SKM-1 treated with dmso at 0.1 percent for 144 hours (cell line): ENCODE results near the gene VKORC1L1.
"Not testable (repeated sequence)": the region's sequence is repeated elsewhere in the genome, so short reads cannot be mapped to it uniquely, and the experiment has no call there.

Experiments used
- DNase-seq: peaks from one replicate; lab custom pipeline; 2025; ENCODE audit not compliant: unreplicated experiment; lab: John Stamatoyannopoulos, UW

VKORC1L1 gene

GRCh38 chr7:65937296-65937695, 64.4 kb downstream of the VKORC1L1 start:
- no peak for DNase-seq

DNA sequence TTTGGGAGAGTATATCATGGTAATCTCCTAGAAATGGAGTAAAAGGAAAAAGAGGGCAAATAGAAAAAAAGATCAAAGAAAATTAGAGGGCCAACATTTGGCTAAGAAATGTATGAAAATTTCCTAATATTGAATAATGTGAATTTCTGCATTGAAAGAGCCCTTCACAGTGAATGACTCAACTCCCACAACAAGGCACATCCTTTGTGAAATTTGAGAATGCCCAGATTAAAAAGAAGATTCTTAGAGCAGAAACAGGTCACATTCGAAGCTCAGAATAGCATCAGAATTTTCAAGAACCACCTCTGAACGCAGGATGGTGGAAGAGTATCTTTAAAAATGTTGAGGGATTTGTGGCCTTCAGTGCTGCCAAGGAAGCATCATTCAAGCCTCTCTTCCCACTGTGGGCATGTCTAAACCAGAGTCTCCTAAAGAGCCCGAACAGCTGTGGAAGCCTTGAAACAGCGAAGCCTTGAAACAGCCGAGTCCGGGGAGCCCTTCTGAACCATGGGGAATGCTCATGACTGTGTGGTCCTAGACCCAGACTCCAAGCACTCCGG, 65.5 kb downstream of the VKORC1L1 start:
- DNase-seq, result no peak

GRCh38 chr7:65945787-65946186, 72.9 kb downstream of the VKORC1L1 start:
- not testable (repeated sequence) for DNase-seq

DNA sequence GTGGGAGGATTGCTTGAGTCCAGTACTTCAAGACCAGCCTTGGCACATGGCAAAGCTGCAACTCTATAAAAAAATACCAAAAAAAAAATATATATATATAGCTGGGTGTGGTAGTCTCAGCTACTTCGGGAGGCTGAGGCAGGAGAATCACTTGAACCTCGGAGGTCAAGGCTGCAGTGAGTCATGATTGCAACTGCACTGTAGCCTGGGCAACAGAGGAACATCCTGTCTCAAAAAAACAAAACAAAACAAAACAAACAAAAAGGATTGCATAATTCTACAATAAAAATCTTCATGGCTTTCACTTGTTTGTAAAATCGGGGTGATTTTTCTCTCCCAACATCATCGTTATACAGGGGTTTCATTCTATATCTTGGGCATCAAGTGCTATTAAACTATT, 74.0 kb downstream of the VKORC1L1 start:
- DNase-seq, result no peak

- no peak for DNase-seq
These were observed 79.1 kb downstream of the VKORC1L1 start for GRCh38 chr7:65951837-65952578.

DNA sequence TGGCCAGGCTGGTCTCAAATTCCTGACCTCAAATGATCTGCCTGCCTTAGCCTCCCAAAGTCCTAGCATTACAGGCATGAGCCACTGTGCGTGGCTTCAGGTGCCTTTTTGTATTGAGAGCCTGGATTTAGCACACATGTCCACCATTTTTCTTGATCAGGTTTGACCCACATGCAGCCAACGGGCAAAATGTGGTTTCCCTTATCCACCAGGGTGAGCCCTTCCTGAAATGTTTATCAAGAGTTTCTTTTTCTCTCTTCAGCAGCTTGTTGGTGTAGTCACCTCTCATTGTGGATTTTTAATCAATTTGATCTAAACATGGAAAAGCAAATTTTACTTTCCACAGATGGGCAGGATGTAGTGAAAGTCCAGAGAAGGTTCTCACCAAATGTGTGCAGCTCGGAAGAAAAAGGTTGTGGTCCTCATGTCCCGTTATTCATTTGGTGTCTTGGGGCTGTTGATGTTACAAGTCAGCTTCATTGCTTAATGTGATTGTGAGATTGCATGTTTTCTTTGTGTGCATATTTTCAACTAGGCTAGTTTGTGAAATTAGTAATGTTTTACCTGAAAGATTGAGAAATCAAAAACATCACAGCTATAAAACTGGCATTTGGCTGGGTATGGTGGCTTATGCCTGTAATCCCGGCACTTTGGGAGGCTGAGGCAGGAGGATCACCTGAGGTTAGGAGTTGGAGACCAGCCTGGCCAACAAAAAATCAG, 80.3 kb downstream of the VKORC1L1 start:
- no peak for DNase-seq

DNA sequence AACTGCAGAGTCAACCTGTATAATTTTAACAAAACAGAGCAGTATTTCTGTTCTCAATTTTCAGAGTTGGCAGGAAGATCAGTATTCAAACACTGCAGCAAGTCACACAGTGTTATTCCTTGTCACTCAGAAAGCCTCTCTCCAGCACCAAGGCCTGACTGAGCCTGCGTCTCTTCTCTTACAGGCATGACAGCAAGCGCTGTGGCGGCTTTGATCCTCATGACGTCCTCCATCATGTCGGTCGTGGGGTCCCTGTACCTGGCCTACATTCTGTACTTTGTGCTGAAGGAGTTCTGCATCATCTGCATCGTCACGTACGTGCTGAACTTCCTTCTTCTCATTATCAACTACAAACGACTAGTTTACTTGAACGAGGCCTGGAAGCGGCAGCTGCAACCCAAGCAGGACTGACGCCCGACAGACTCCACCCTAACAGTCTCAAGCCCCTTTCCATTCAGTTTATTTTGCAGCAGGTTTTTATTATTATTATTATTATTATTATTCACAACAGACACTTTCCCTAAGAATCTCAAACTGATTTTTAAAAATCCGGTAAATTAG, 81.1 kb downstream of the VKORC1L1 start:
- DNase-seq, result no peak

GRCh38 chr7:65955718-65956117, 82.8 kb downstream of the VKORC1L1 start:
- DNase-seq, result no peak

DNA sequence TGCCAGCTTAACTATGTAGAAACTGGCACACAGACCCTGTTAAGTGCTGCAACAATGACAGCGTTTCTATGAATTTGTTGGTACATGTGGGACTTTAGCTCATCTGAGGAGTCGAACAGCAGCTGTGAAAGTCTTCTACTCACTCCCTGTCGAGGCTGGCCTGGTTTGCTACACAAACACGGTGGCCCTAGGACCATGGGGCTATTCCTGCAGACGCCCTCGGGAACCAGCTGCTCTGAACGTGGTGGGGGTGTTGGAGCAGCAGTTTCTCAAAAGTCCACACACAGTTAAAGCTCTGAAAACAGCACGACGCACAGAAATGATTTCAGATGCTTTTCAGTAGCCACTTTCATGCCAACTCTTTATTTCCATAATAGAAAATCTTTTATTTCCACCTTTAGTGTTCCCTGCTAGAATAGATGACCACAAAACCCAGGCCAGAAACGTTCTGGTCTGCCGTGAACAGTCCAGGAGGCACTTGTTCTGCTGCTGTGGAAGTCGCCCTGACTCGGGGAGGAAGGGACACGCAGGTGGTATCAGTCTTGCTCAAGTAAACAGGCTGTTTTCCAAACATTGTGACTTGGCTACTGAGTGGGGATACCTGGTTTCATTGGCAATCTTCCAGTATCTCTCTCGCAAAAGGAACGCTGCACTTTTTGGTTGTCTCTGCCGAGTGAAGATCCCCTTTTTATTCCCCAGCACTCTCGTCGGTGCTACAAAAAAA, 87.6 kb downstream of the VKORC1L1 start:
- no peak for DNase-seq

DNA sequence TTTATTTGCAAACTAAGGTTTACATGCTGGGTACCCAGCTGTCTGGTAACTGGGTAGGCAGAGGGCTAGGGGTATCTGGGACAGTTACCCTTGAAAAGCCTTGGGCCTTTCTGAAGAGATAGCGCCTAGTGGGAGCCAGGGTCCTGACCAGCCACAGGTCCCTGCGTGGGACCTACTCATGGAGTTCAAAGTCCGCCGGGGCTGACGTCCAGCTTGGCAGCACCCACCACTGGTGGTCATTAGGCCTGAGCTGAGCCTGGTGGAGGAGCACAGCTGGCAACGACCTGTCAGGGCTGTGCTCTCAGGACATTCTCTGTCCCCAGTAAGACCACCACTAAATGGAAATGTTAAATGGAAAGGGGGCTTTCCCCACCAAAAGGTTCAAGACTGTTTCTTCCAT, 89.2 kb downstream of the VKORC1L1 start:
- no peak for DNase-seq

GRCh38 chr7:65964671-65965070, 91.8 kb downstream of the VKORC1L1 start:
- DNase-seq, result not testable (repeated sequence)

GRCh38 chr7:65966146-65966545, 93.3 kb downstream of the VKORC1L1 start:
- DNase-seq, result no peak

DNA sequence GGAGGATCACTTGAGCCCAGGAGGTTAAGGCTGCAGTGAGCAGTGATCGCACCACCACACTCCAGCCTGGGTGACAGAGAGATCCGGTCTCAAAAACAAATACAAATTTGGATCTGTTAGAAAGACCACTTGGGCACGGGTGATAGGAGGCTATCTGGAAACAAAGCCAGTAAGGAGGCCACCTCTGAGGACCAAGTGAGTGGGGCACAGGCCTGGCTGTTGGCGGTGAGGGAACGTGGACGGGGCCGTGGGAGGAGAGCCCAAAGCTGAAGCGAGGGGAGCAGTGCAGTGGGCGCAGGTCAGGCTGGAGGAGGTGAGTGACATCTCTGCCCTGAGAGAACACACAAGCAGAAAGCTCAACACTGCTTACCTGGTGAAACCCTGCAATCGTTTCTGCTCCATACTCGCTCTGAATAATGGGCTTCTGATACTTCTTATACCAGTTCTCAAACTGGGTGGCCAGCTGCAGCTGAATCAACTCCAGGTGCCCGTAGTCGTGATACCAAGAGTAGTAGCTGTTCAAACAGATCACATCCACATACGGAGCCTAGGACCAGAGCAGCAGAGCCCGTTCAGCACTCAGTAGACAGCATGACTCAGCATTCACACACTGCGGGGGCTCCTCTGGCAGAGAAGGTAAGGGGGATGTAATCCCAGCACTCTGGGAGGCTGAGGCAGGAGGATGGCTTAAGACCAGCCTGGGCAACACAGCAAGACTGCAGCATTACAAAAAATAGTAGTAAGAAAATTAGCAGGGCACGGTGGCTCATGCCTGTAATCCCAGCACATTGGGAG, 94.7 kb downstream of the VKORC1L1 start:
- DNase-seq, result no peak

- no peak for DNase-seq
These were observed 95.6 kb downstream of the VKORC1L1 start for GRCh38 chr7:65968256-65969185.

DNA sequence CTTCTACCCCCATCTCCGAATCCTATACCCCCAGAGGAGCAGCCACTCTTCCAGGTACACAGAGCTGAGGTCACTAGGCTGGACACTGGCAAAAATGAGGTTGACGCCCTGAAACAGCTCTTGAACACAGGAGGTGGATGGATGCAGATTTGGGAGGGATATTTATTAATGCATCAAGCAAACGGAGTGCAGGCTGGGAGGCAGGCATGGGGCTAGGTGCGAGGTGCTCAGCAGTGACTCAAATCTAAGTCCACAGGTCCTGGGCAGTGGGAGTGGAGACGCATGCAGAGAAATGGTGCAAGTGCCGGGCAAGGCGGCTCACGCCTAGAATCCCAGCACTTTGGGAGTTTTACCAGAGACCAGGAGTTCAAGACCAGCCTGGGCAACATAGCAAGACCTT, 98.1 kb downstream of the VKORC1L1 start:
- no peak for DNase-seq

DNA sequence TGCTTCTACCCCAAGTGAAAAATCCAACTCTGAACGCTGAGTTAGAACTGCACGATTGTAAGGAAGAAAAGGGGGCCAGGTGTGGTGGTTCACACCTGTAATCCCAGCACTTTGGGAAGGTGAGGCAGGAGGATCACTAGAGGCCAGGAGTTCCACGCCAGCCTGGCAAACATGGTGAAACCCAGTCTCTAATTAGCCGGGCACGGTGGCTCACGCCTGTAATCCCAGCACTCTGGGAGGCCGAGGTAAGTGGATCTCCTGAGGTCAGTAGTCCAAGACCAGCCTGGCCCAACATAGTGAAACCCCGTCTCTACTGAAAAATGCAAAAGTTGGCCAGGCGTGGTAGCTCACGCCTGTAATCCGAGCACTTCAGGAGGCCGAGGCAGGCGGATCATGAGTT, 100.1 kb downstream of the VKORC1L1 start:
- DNase-seq, result no peak

DNA sequence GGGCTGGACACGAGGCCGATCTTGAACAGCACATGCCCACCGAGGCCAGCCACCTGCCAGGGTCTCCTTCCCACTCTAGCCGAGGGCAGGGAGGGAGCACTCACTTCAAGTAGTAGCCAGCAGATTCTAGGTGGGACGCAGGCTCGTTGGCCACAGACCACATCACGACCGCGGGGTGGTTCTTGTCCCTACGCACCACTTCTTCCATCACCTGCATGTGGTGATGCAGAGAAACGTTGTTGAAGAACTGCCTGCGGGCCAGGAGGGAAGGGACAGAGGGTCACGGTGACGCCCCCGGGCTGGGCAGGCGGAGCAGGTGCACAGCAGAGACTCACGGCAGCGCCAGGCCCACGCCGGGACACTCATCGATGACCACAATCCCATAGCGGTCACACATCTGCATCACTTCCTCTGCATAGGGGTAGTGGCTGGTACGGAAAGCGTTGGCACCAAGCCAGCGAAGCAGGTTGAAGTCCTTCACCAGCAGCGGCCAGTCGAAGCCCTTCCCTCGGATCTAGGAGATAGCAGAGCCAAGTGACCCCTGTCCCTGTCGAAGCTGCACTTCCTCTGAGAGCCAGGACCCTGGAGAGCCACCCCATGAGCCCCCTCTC, 101.4 kb downstream of the VKORC1L1 start:
- DNase-seq, result no peak

- DNase-seq, result no peak
These were observed 102.0 kb downstream of the VKORC1L1 start for GRCh38 chr7:65974876-65975275.

DNA sequence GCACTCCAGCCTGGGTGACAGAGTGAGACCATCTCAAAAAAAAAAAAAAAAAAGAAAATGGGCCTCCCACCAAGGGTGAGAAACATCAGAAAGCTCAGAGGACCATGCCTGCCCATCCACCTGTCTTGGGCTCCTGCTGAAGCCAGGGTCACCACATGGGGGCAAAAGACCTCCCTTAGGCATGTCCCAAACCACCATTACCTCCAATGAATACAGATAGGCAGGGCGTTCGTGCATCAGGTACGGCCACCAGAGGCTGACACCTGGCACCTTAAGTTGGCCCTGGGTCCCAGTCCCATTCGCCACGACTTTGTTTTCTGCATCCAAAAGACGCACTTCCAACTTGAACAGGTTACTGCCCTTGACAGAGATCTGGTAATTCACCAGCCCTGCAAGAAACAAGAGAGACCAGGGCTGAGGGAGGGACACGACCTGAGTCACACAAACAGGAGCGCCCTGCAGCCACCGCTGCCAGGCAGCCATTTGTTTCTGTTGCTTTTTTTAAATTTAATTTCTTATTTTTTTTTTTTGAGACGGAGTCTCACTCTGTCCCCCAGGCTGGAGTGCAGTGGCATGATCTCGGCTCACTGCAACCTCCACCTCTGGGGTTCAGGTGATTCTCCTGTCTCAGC, 103.1 kb downstream of the VKORC1L1 start:
- no peak for DNase-seq
